Caco-2 (cell line): ENCODE data around the gene CCDC61. TPM values are rescaled to one million over a fixed set of nuclear protein-coding genes. Genes with fewer than 3 reads are reported as not detected.

Source experiments
- Bru-seq: library from RNA; stranded (reverse); fragments of 400-500 nt; gene quantifications from one replicate; lab custom pipeline; 2021; lab: Mats Ljungman, UMichigan
- BruChase-seq, 2 experiments: library from RNA; stranded (reverse); fragments of 400-500 nt; gene quantifications; one replicate each; lab custom pipeline; 2021; lab: Mats Ljungman, UMichigan
- BruUV-seq: library from RNA; stranded (reverse); fragments of 400-500 nt; replicated peaks from 2 replicates; lab custom pipeline; 2021; lab: Mats Ljungman, UMichigan
- CTCF ChIA-PET: fragments of 300-600 bp; sonication (Branson Sonifier 250); formaldehyde crosslinking; loops from one replicate; lab custom pipeline; 2022; ENCODE audit warnings: antibody characterized with exemption; lab: Charles Lee
- POLR2A ChIA-PET: fragments of 300-600 bp; sonication (Branson Sonifier 250); formaldehyde crosslinking; loops from one replicate; lab custom pipeline; 2022; ENCODE audit warnings: antibody characterized with exemption; lab: Charles Lee
- DNase-seq, 2 experiments: peaks; one replicate each; pipeline versions ENCODE4 v3.0.0 to v3.0.0-alpha.2; 2020 to 2022
- H3K27me3 ChIP-seq: replicated peaks from 2 replicates; pipeline ENCODE4 v1.6.0; 2011; ENCODE audit warnings: low read length; ENCODE audit not compliant: control insufficient read depth, insufficient read depth
- H3K36me3 ChIP-seq: 2 replicates; pipeline ENCODE4 v1.5.1; 2011; ENCODE audit warnings: low read length; ENCODE audit not compliant: control insufficient read depth, insufficient read depth
- H3K4me1 ChIP-seq: fragments of 250-450 bp; sonication (Bioruptor Pico); 2 replicates; pipeline ENCODE4 v1.5.1; 2020; ENCODE audit warnings: mild to moderate bottlenecking
- H3K4me3 ChIP-seq: 2 replicates; pipeline ENCODE4 v1.5.1; 2011; ENCODE audit warnings: low read depth, mild to moderate bottlenecking, control low read depth, low read length
- H3K9me3 ChIP-seq: fragments of 250-450 bp; sonication (Bioruptor Pico); 2 replicates; pipeline ENCODE4 v1.5.1; 2020; ENCODE audit warnings: mild to moderate bottlenecking, moderate library complexity
- H3K27ac Mint-ChIP-seq: one replicate; pipeline ENCODE4 v1.8.0; 2022; ENCODE audit warnings: mixed read lengths; ENCODE audit not compliant: unreplicated experiment
- H3K27me3 Mint-ChIP-seq: one replicate; pipeline ENCODE4 v1.8.0; 2022; ENCODE audit warnings: mixed read lengths; ENCODE audit not compliant: insufficient read depth, unreplicated experiment
- H3K36me3 Mint-ChIP-seq: one replicate; pipeline ENCODE4 v1.8.0; 2022; ENCODE audit warnings: mild to moderate bottlenecking, mixed read lengths; ENCODE audit not compliant: insufficient read depth, unreplicated experiment
- H3K4me1 Mint-ChIP-seq: one replicate; pipeline ENCODE4 v1.8.0; 2022; ENCODE audit warnings: low read depth, mixed read lengths; ENCODE audit not compliant: unreplicated experiment
- H3K4me3 Mint-ChIP-seq: one replicate; pipeline ENCODE4 v1.8.0; 2022; ENCODE audit warnings: mild to moderate bottlenecking, moderate library complexity, mixed read lengths; ENCODE audit not compliant: unreplicated experiment
- H3K9me3 Mint-ChIP-seq: one replicate; pipeline ENCODE4 v1.8.0; 2022; ENCODE audit warnings: mixed read lengths; ENCODE audit not compliant: unreplicated experiment
- intact Hi-C: fragments of 100-400 bp; cut with micrococcal nuclease; formaldehyde crosslinking; loops from one replicate; pipeline ENCODE4 v1.10.0; 2022; ENCODE audit not compliant: unreplicated experiment
- long read RNA-seq: library from polyadenylated mRNA; stranded (forward); transcript quantifications from one replicate; pipeline ENCODE4 v2.0.0, GENCODE V29; 2022
- total RNA-seq: library from RNA; stranded (reverse); gene quantifications from 2 replicates; pipeline ENCODE4 v1.2.3, GENCODE V29; 2022
- TF ChIP-seq, protein P1 (sequence below), 2 experiments: fragments of 200-600 bp in 1 of 2; IDR thresholded peaks; 1 replicate in 1 of 2; 2 replicates in 1 of 2; pipeline versions ENCODE4 v1.5.1 to v1.8.0; 2011 to 2022; ENCODE audit warnings: antibody characterized with exemption in 1 of 2, control low read depth in 1 of 2, inconsistent platforms in 1 of 2, low read depth in 1 of 2, low read length in 1 of 2, mild to moderate bottlenecking in 1 of 2, moderate library complexity in 1 of 2; ENCODE audit not compliant: insufficient read depth in 1 of 2, severe bottlenecking in 1 of 2, unreplicated experiment in 1 of 2

The CCDC61 gene, protein sequence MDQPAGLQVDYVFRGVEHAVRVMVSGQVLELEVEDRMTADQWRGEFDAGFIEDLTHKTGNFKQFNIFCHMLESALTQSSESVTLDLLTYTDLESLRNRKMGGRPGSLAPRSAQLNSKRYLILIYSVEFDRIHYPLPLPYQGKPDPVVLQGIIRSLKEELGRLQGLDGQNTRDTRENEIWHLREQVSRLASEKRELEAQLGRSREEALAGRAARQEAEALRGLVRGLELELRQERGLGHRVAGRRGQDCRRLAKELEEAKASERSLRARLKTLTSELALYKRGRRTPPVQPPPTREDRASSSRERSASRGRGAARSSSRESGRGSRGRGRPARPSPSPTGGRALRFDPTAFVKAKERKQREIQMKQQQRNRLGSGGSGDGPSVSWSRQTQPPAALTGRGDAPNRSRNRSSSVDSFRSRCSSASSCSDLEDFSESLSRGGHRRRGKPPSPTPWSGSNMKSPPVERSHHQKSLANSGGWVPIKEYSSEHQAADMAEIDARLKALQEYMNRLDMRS
- total RNA-seq (17.1 and 21.1 TPM in 2 replicates), Bru-seq, nascent RNA (percentile 55 among the genes with signal in this experiment), BruChase-seq, experiment 1, labeled RNA remaining after a 2-hour chase (percentile 53 among the genes with signal in this experiment), BruChase-seq, experiment 2, labeled RNA remaining after a 6-hour chase (percentile 54 among the genes with signal in this experiment)
- long read RNA-seq, transcript CCDC61-204 (14 exons, 1,817 nt): major isoform, 16 of 27 reads
- long read RNA-seq, partial matches to known transcripts: 6 of 27 reads
- long read RNA-seq, other reads (novel, unspliced or antisense): 5 of 27 reads

DNA sequence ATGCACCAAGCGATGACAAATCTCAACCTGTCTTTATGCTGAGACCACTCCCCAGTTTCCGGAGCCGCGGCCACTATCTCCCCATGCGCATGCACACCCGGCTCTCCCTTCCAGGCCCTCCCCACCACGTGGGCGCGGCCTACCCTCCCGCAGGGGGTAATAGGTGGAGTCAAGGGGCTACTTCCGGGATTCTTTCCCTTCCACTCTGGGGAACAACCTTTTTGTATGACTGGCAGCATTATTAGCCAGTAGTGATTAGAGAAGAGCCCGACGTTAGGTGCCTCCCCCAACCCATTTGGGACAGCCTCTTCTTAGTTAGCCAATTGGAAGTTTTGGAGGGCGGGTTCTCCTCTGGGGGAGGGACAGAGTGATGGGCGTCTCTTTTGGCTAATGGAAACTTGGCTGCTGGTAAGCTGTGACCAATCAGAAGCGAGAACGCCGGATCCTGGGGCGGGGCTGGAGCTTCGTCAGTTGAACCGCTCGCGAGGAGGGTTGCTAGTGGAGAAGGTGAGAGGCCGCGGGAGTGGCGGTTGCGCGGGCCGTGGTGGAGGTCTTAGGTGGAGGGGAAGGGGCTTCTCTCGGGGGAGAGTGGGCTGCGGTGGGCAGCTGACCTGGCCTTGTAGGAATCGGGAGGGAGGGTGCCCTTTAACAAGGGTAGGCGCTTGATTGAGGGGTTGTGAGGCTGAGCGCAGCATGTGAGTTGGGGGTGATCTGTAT is at the start of gene CCDC61:
TSS of gene CCDC61 (plus strand) at position 470 of the 717 bp plus-strand sequence. CDS start 7,552 bp downstream, outside the sequence.
- no peaks in the 10 kb centered on the region for H3K36me3 ChIP-seq
- no peaks in the 10 kb centered on the region for H3K9me3 Mint-ChIP-seq
- TF ChIP-seq, protein P1, sequence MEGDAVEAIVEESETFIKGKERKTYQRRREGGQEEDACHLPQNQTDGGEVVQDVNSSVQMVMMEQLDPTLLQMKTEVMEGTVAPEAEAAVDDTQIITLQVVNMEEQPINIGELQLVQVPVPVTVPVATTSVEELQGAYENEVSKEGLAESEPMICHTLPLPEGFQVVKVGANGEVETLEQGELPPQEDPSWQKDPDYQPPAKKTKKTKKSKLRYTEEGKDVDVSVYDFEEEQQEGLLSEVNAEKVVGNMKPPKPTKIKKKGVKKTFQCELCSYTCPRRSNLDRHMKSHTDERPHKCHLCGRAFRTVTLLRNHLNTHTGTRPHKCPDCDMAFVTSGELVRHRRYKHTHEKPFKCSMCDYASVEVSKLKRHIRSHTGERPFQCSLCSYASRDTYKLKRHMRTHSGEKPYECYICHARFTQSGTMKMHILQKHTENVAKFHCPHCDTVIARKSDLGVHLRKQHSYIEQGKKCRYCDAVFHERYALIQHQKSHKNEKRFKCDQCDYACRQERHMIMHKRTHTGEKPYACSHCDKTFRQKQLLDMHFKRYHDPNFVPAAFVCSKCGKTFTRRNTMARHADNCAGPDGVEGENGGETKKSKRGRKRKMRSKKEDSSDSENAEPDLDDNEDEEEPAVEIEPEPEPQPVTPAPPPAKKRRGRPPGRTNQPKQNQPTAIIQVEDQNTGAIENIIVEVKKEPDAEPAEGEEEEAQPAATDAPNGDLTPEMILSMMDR (IDR thresholded peaks at IDR 0.05; ENCODE audit: insufficient read depth in 1 of 2, low read depth in 1 of 2, low read length in 1 of 2, severe bottlenecking in 1 of 2, unreplicated experiment in 1 of 2): no peak
- H3K36me3 Mint-ChIP-seq: no peaks in the 10 kb centered on the region
- H3K9me3 ChIP-seq: no peaks in the 10 kb centered on the region
- no peak within 1 kb of the TSS for H3K27ac Mint-ChIP-seq
- CTCF ChIA-PET: interaction anchor here (0.5 to 1.6 kb wide), 17 partner anchors 14 to 619 kb away, joined by 3 to 6 read pairs (median 4); partner anchors contain the start of genes EML2, NOVA2 and SYMPK
- intact Hi-C loops: loop anchor here (1.0 to 5.0 kb wide), 2 partner anchors 68 to 132 kb away; partner anchors contain the start of gene SYMPK
- peaks cover 5% of the 10 kb centered on the region for H3K4me1 Mint-ChIP-seq
- H3K4me3 Mint-ChIP-seq: no peak within 1 kb of the TSS
- peak within 1 kb of the TSS; percentile 49 for H3K4me3 ChIP-seq
- H3K27me3 Mint-ChIP-seq: peaks cover 4% of the 10 kb centered on the region
- DNase-seq: peak; percentile 98 to 99
- no peaks in the 10 kb centered on the region for H3K27me3 ChIP-seq
- no TSS peak for BruUV-seq
- H3K4me1 ChIP-seq: no peaks in the 10 kb centered on the region
- POLR2A ChIA-PET: interaction anchor here (0.5 to 1.0 kb wide), 12 partner anchors 11 to 410 kb away, joined by 3 to 10 read pairs (median 3); partner anchors contain the start of genes DMPK and MYPOP

DNA sequence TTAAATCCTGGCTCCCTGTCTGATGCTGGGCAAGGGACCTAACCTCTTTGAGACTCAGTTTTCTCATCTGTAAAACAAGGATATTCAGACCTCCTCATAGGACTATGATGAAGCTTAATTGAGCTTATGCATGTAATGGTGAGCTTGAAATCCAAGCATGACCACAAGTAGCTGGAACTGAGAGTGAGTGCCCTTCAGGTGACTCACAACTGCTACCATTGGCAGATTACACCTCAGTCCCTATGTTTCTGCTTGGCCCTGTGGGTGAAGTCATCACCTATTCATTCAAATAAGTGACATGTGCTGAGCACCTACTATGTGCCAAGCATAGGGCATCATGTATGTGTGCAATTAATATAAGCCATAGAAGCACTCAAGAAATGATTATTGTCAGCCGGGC is 47.3 kb upstream of the CCDC61 start:
- Mint-ChIP-seq H3K9me3 (peaks cover 11% of the 10 kb centered on the region), H3K4me1 (peaks cover 10% of the 10 kb centered on the region), H3K27ac (no peak overlapping the region), H3K4me3 (no peak overlapping the region), H3K27me3 (peaks cover 13% of the 10 kb centered on the region), H3K36me3 (no peaks in the 10 kb centered on the region)
- Histone ChIP-seq H3K4me3 (no peak overlapping the region), H3K27me3 (no peaks in the 10 kb centered on the region; the same call in 1 of the 2 replicates), H3K36me3 (no peaks in the 10 kb centered on the region), H3K9me3 (no peaks in the 10 kb centered on the region), H3K4me1 (no peaks in the 10 kb centered on the region)
- TF ChIP-seq, protein P1 (IDR thresholded peaks at IDR 0.05; ENCODE audit: insufficient read depth in 1 of 2, low read depth in 1 of 2, low read length in 1 of 2, severe bottlenecking in 1 of 2, unreplicated experiment in 1 of 2): no peak
- CTCF ChIA-PET: interaction anchor here (0.6 kb wide), 2 partner anchors 23 to 47 kb away, joined by 3 read pairs; partner anchors contain the start of gene CCDC61
- intact Hi-C loops: no loop called here
- POLR2A ChIA-PET: no interaction called here
- DNase-seq: no peak
- BruUV-seq: no TSS peak
